H9 (cell line): ENCODE results near the gene RGS3. TPM values are rescaled to one million over a fixed set of nuclear protein-coding genes. Genes with fewer than 3 reads are reported as not detected.

ENCODE experiments used
- DNase-seq: peaks from one replicate; pipeline ENCODE4 v3.0.0-alpha.2; 2017
- H2AFZ ChIP-seq: one replicate; pipeline ENCODE4 v1.6.1; 2013; ENCODE audit warnings: mild to moderate bottlenecking, low read length, control low read depth, moderate library complexity
- H2AK5ac ChIP-seq: 2 replicates; pipeline ENCODE4 v1.6.1; 2013; ENCODE audit warnings: low read length, control low read depth, mixed read lengths; ENCODE audit not compliant: insufficient read length
- H2BK120ac ChIP-seq: one replicate; pipeline ENCODE4 v1.6.1; 2013; ENCODE audit warnings: low read depth, mild to moderate bottlenecking, low read length, control low read depth, inconsistent platforms; ENCODE audit not compliant: poor library complexity, severe bottlenecking
- H2BK12ac ChIP-seq: 2 replicates; pipeline ENCODE4 v1.6.1; 2013; ENCODE audit warnings: low read length, control low read depth, mixed read lengths, low read depth; ENCODE audit not compliant: insufficient read length
- H2BK15ac ChIP-seq: 2 replicates; pipeline ENCODE4 v1.6.1; 2013; ENCODE audit warnings: low read depth, low read length, control low read depth
- H2BK20ac ChIP-seq: one replicate; pipeline ENCODE4 v1.6.1; 2013; ENCODE audit warnings: low read depth, mild to moderate bottlenecking, low read length, control low read depth, inconsistent platforms; ENCODE audit not compliant: poor library complexity, severe bottlenecking
- H2BK5ac ChIP-seq: 2 replicates; pipeline ENCODE4 v1.6.1; 2013; ENCODE audit warnings: low read length, control low read depth, mixed read lengths; ENCODE audit not compliant: insufficient read length
- H3K14ac ChIP-seq: 2 replicates; pipeline ENCODE4 v1.6.1; 2013; ENCODE audit warnings: low read length, control low read depth; ENCODE audit not compliant: insufficient read depth
- H3K18ac ChIP-seq: 2 replicates; pipeline ENCODE4 v1.6.1; 2013; ENCODE audit warnings: low read depth, mild to moderate bottlenecking, mixed read lengths, low read length, control low read depth; ENCODE audit not compliant: insufficient read length
- H3K23ac ChIP-seq: 2 replicates; pipeline ENCODE4 v1.6.1; 2013; ENCODE audit warnings: low read length, control low read depth, mixed read lengths, low read depth; ENCODE audit not compliant: insufficient read length
- H3K23me2 ChIP-seq: 2 replicates; pipeline ENCODE4 v1.6.1; 2013; ENCODE audit warnings: low read depth, mild to moderate bottlenecking, mixed read lengths, low read length, control low read depth; ENCODE audit not compliant: insufficient read length, poor library complexity, severe bottlenecking
- H3K27ac ChIP-seq: 2 replicates; pipeline ENCODE4 v1.5.1; 2013; ENCODE audit warnings: low read length, control low read depth, mixed read lengths, low read depth; ENCODE audit not compliant: insufficient read length
- H3K27me3 ChIP-seq: 2 replicates; pipeline ENCODE4 v1.6.1; 2013; ENCODE audit warnings: low read length, control low read depth, inconsistent platforms; ENCODE audit not compliant: insufficient read depth
- H3K4ac ChIP-seq: 2 replicates; pipeline ENCODE4 v1.6.1; 2013; ENCODE audit warnings: low read depth, mild to moderate bottlenecking, control low read depth, inconsistent platforms, low read length, moderate library complexity
- H3K4me1 ChIP-seq: 2 replicates; pipeline ENCODE4 v1.6.1; 2013; ENCODE audit warnings: low read length, control low read depth, inconsistent platforms; ENCODE audit not compliant: insufficient read depth
- H3K4me2 ChIP-seq: 2 replicates; pipeline ENCODE4 v1.6.1; 2013; ENCODE audit warnings: low read length, control low read depth, mixed read lengths; ENCODE audit not compliant: insufficient read length, insufficient read depth
- H3K56ac ChIP-seq: 2 replicates; pipeline ENCODE4 v1.6.1; 2013; ENCODE audit warnings: low read depth, mild to moderate bottlenecking, mixed read lengths, low read length, control low read depth; ENCODE audit not compliant: insufficient read length
- H3K79me1 ChIP-seq: 2 replicates; pipeline ENCODE4 v1.6.1; 2013; ENCODE audit warnings: low read depth, mild to moderate bottlenecking, moderate library complexity, low read length, control low read depth, inconsistent platforms; ENCODE audit not compliant: insufficient read depth, poor library complexity, severe bottlenecking
- H3K79me2 ChIP-seq: 2 replicates; pipeline ENCODE4 v1.6.1; 2013; ENCODE audit warnings: low read length, control low read depth, inconsistent platforms; ENCODE audit not compliant: insufficient read depth
- H3K9ac ChIP-seq: 2 replicates; pipeline ENCODE4 v1.6.1; 2013; ENCODE audit warnings: low read length, control low read depth, mixed read lengths; ENCODE audit not compliant: insufficient read length; ENCODE audit errors: extremely low read depth
- H3K9me3 ChIP-seq: one replicate; pipeline ENCODE4 v1.6.1; 2013; ENCODE audit warnings: low read depth, low read length, inconsistent platforms; ENCODE audit not compliant: control insufficient read depth
- H3T11ph ChIP-seq: one replicate; pipeline ENCODE4 v1.6.1; 2013; ENCODE audit warnings: mild to moderate bottlenecking, low read length, control low read depth, inconsistent platforms
- H4K20me1 ChIP-seq: one replicate; pipeline ENCODE4 v1.6.1; 2013; ENCODE audit not compliant: control insufficient read depth, insufficient read length, insufficient read depth
- H4K5ac ChIP-seq: 2 replicates; pipeline ENCODE4 v1.6.1; 2013; ENCODE audit warnings: low read depth, mild to moderate bottlenecking, mixed read lengths, low read length, control low read depth; ENCODE audit not compliant: insufficient read length
- H4K8ac ChIP-seq: replicated peaks from 2 replicates; pipeline ENCODE4 v1.6.1; 2013; ENCODE audit warnings: low read length, control low read depth, mixed read lengths, low read depth; ENCODE audit not compliant: insufficient read length
- H4K91ac ChIP-seq: 2 replicates; pipeline ENCODE4 v1.6.1; 2013; ENCODE audit warnings: low read depth, mild to moderate bottlenecking, moderate library complexity, mixed read lengths, low read length, control low read depth; ENCODE audit not compliant: insufficient read length
- H3K27ac Mint-ChIP-seq, 3 experiments: 2 replicates in 2 of 3; 3 replicates in 1 of 3; pipeline ENCODE4 v1.8.0; 2020 to 2021; ENCODE audit warnings: mixed read lengths in 3 of 3, mild to moderate bottlenecking in 1 of 3, moderate library complexity in 1 of 3
- H3K27me3 Mint-ChIP-seq: 2 replicates; pipeline ENCODE4 v1.8.0; 2021; ENCODE audit warnings: low read depth, mild to moderate bottlenecking, moderate library complexity, mixed read lengths
- H3K36me3 Mint-ChIP-seq, 3 experiments: 2 replicates in 2 of 3; 3 replicates in 1 of 3; pipeline ENCODE4 v1.8.0; 2020 to 2021; ENCODE audit warnings: low read depth in 3 of 3, mixed read lengths in 3 of 3; ENCODE audit not compliant: insufficient read depth in 1 of 3
- H3K4me1 Mint-ChIP-seq, 2 experiments: 2 replicates each; pipeline ENCODE4 v1.8.0; 2020; ENCODE audit warnings: mixed read lengths in 2 of 2
- H3K4me3 Mint-ChIP-seq, 2 experiments: 2 replicates in 1 of 2; 3 replicates in 1 of 2; pipeline ENCODE4 v1.8.0; 2020 to 2021; ENCODE audit warnings: mild to moderate bottlenecking in 2 of 2, mixed read lengths in 2 of 2, moderate library complexity in 1 of 2
- H3K9me3 Mint-ChIP-seq, 2 experiments: 2 replicates in 1 of 2; 3 replicates in 1 of 2; pipeline ENCODE4 v1.8.0; 2020; ENCODE audit warnings: mild to moderate bottlenecking in 2 of 2, mixed read lengths in 2 of 2, moderate library complexity in 1 of 2
- CTCF ChIP-seq: fragments of 200-600 bp; sonication (generic); conservative IDR thresholded peaks from 3 replicates; pipeline ENCODE4 v1.8.0; 2021; ENCODE audit warnings: antibody characterized with exemption, mild to moderate bottlenecking
- WGBS: extraction: QIAGEN DNeasy Blood & Tissue Kit; methylation state at CpG from one replicate; pipeline ENCODE4 v1.1.7; 2013; ENCODE audit warnings: missing lambda C conversion rate, low lambda C conversion rate, mixed read lengths; ENCODE audit not compliant: insufficient read length; ENCODE audit errors: extremely low coverage; 5-methylcytosine and 5-hydroxymethylcytosine counted together
- total RNA-seq: library from RNA; stranded (reverse); gene quantifications from 2 replicates; pipeline ENCODE4 v1.2.1, GENCODE V29; 2021

The RGS3 gene
- total RNA-seq, 1 experiment from 2014 or later, result 13.9 TPM

- no peak overlapping the region for H3K4me3 Mint-ChIP-seq
- Histone ChIP-seq H2AFZ (no peak overlapping the region), H4K91ac (no peak overlapping the region), H3K56ac (no peak overlapping the region), H3K9ac (no peak overlapping the region), H3K23me2 (no peaks in the 10 kb centered on the region), H2BK12ac (no peak overlapping the region), H3K4ac (no peak overlapping the region), H3K27ac (no peak overlapping the region), H2BK5ac (no peak overlapping the region), H2BK15ac (no peak overlapping the region), H3K23ac (no peak overlapping the region), H3K79me1 (no peaks in the 10 kb centered on the region), H2BK20ac (no peak overlapping the region), H4K5ac (no peak overlapping the region), H3K18ac (no peak overlapping the region), H3T11ph (no peak overlapping the region), H3K9me3 (no peaks in the 10 kb centered on the region), H3K4me1 (no peaks in the 10 kb centered on the region), H4K20me1 (no peaks in the 10 kb centered on the region), H3K4me2 (no peak overlapping the region), H3K79me2 (no peaks in the 10 kb centered on the region), H3K27me3 (no peaks in the 10 kb centered on the region), H2BK120ac (no peak overlapping the region), H3K14ac (no peak overlapping the region), H2AK5ac (no peak overlapping the region), H4K8ac (no peak overlapping the region)
- DNase-seq, result no peak
- TF ChIP-seq CTCF, result no peak
- no peaks in the 10 kb centered on the region for H3K9me3 Mint-ChIP-seq
- WGBS, result no CpG with 5 or more reads among the region's 4 CpGs
- peaks cover 0 to 14% (median 9%) of the 10 kb centered on the region in 3 experiments; a peak in 4 of 7 replicates for H3K36me3 Mint-ChIP-seq
- H3K27ac Mint-ChIP-seq, result no peak overlapping the region; a peak in 2 of 7 replicates
- no peaks in the 10 kb centered on the region for H3K27me3 Mint-ChIP-seq
- H3K4me1 Mint-ChIP-seq, result peaks cover 3 to 4% of the 10 kb centered on the region in 2 experiments; a peak in 2 of 4 replicates
Measured at GRCh38 chr9:113580954-113581311, 117.4 kb downstream of the RGS3 start.
